Mucosa of descending colon (tissue), 3 donors: ENCODE measurements around the gene PLPP3. TPM values are rescaled to one million over a fixed set of nuclear protein-coding genes. Genes with fewer than 3 reads are reported as not detected.
A peak's percentile ranks its signal among the peaks of the same experiment; 100 is the strongest.

ENCODE experiments used
- ATAC-seq: fragments of 200-7000 bp; cut with Tn5 transposase; one replicate; pipeline ENCODE4 v1.9.1; 2020; ENCODE audit warnings: mild to moderate bottlenecking, moderate library complexity
- DNase-seq, 3 donors: peaks; one replicate each; pipeline ENCODE4 v3.0.0-alpha.2; 2020
- H3K36me3 ChIP-seq: fragments of 200-600 bp; one replicate; pipeline ENCODE4 v1.8.0; 2021; ENCODE audit warnings: low read depth, mild to moderate bottlenecking
- H3K4me1 ChIP-seq: fragments of 200-600 bp; one replicate; pipeline ENCODE4 v1.8.0; 2021; ENCODE audit warnings: low read depth, mild to moderate bottlenecking
- H3K4me3 ChIP-seq: fragments of 200-600 bp; one replicate; pipeline ENCODE4 v1.8.0; 2021; ENCODE audit warnings: mild to moderate bottlenecking
- H3K9me3 ChIP-seq: fragments of 200-600 bp; one replicate; pipeline ENCODE4 v1.8.0; 2021; ENCODE audit warnings: mild to moderate bottlenecking
- CTCF ChIP-seq: fragments of 200-600 bp; IDR thresholded peaks from one replicate; pipeline ENCODE4 v1.8.0; 2022; ENCODE audit warnings: antibody characterized with exemption, mild to moderate bottlenecking
- intact Hi-C, 2 donors: fragments of 100-400 bp; cut with DNase I in 1 of 2; cut with micrococcal nuclease in 1 of 2; formaldehyde crosslinking; loops; one replicate each; pipeline versions ENCODE4 v1.11.0 to v1.11.1; 2022; cut with DNase I, micrococcal nuclease
- total RNA-seq, 3 donors: library from RNA; stranded (reverse); fragmentation: NEBNext Ultra II Directional in 2 of 3; extraction: Animal tissue kit (Norgen Biotek cat#: 25700) in 2 of 3; gene quantifications; one replicate each; pipeline versions ENCODE4 v1.2.1 to v1.2.4, GENCODE V29; 2021 to 2023
- donor health status: DM: no; HTN: no; CAD: no; lungs with moderate emphysema.
- donor health status: DM: no; HTN: no; CAD: no.
- donor health status: DM: no; HTN: yes; CAD: no.

The PLPP3 gene
- total RNA-seq, 3 donors from 2014 or later: 25.3 to 80.5 (median 42.3) TPM

GRCh38 chr1:56520016-56520601 lies 59.3 kb downstream of the PLPP3 start:
- ATAC-seq: no peak
- DNase-seq: no peak
- intact Hi-C loops: no loop called here

GRCh38 chr1:56517404-56518130 lies 61.8 kb downstream of the PLPP3 start:
- DNase-seq (no peak), ATAC-seq (no peak)
- H3K4me1 ChIP-seq: peaks cover 11% of the 10 kb centered on the region
- H3K9me3 ChIP-seq: no peaks in the 10 kb centered on the region
- H3K4me3 ChIP-seq: no peak overlapping the region
- TF ChIP-seq CTCF: no peak
- intact Hi-C loops: no loop called here
- no peaks in the 10 kb centered on the region for H3K36me3 ChIP-seq

More at GRCh38 chr1:56520016-56520601, 59.3 kb downstream of the PLPP3 start:
- peaks cover 11% of the 10 kb centered on the region for H3K4me1 ChIP-seq
- no peak overlapping the region for H3K4me3 ChIP-seq
- no peak for TF ChIP-seq CTCF
- no peaks in the 10 kb centered on the region for H3K36me3 ChIP-seq
- no peaks in the 10 kb centered on the region for H3K9me3 ChIP-seq

DNA sequence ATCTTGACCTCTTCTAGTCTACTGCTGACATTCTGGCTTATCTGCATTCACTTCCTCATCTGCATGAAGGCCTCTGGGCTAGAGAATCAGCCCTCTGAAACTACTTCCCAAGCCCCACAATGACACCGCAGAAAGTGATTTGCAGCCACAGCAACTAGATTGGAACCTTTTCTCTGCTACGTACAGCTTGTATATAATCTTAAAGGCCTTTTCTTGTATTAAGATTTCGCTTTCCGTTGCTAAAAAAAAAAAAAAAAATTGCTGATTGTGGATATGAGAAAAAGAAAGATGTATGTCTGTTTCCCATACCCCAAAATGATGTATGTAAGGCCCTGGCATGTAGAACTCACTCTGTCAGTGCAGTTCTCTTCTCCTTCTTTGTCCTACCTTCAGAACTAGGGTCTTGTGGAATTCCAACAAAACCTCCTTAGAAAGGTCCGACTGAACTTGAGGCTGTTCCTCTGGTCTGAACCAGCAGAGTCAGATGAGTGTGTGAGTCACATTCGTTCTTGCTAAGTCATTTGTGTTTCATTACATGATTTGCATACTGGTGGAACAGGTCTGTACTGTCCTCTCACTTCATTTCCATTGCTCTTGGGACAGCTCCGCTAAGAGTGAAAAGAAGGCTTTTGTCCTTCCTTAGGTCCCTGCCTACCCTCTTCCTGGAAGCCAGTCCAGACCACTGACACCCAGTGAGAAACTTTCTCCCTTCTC lies 62.7 kb downstream of the PLPP3 start:
- DNase-seq (peak in 1 of 3 donors; percentile 75), ATAC-seq (peak; percentile 99)
- no peak overlapping the region for H3K4me3 ChIP-seq
- H3K4me1 ChIP-seq: peaks cover 11% of the 10 kb centered on the region
- intact Hi-C loops: no loop called here
- H3K36me3 ChIP-seq: no peaks in the 10 kb centered on the region
- TF ChIP-seq CTCF: no peak
- no peaks in the 10 kb centered on the region for H3K9me3 ChIP-seq

- intact Hi-C loops: no loop called here
- peaks cover 11% of the 10 kb centered on the region for H3K4me1 ChIP-seq
- H3K9me3 ChIP-seq: no peaks in the 10 kb centered on the region
These were observed 63.3 kb downstream of the PLPP3 start for GRCh38 chr1:56515898-56516538.

More at GRCh38 chr1:56515898-56516538, 63.3 kb downstream of the PLPP3 start:
- no peak for TF ChIP-seq CTCF
- DNase-seq (no peak), ATAC-seq (no peak)
- Histone ChIP-seq H3K36me3 (no peaks in the 10 kb centered on the region), H3K4me3 (no peak overlapping the region)
